ENCODE results near the gene SUCLG2.
A peak's percentile ranks its signal among the peaks of the same experiment; 100 is the strongest.
"Not testable (repeated sequence)": the region's sequence is repeated elsewhere in the genome, so short reads cannot be mapped to it uniquely, and the experiment has no call there.

Gene SUCLG2

GRCh38 chr3:67587301-67587700 lies 67.1 kb downstream of the SUCLG2 start:
- Histone ChIP-seq H3K4me3 (ENCODE audit: low read depth, low read length) (no peak overlapping the region), H3K9me3 (ENCODE audit: control insufficient read depth, insufficient read depth, low read depth, low read length) (no peaks in the 10 kb centered on the region), H3K36me3 (ENCODE audit: control insufficient read depth in 2 of 2, insufficient read depth in 1 of 2, low read length in 2 of 2) (no peaks in the 10 kb centered on the region), H3K4me1 (ENCODE audit: control insufficient read depth, insufficient read depth, low read length) (no peaks in the 10 kb centered on the region), H3K27ac (ENCODE audit: extremely low read depth, low read depth, low read length) (no peak overlapping the region)
- ChIA-PET CTCF (no interaction called here), POLR2A (no interaction called here)
- TF ChIP-seq ZNF10 (tag by site-specific recombination; IDR thresholded peaks at IDR 0.05): no peak
- no peak for TF ChIP-seq ZNF175 (tag by site-specific recombination; IDR thresholded peaks at IDR 0.05)
- no peak for TF ChIP-seq ZNF561 (tag by site-specific recombination; IDR thresholded peaks at IDR 0.05; ENCODE audit: borderline replicate concordance)
- TF ChIP-seq ZNF292 (tag by site-specific recombination; IDR thresholded peaks at IDR 0.05; ENCODE audit: borderline replicate concordance, low read depth): no peak
- TF ChIP-seq ZNF398 (tag by site-specific recombination; IDR thresholded peaks at IDR 0.05): no peak
- no peak for TF ChIP-seq GLIS1 (tag by site-specific recombination; IDR thresholded peaks at IDR 0.05)
- TF ChIP-seq ZNF518A (tag by site-specific recombination; conservative IDR thresholded peaks at IDR 0.05; ENCODE audit: low read depth): no peak
- no peak for TF ChIP-seq KLF16 (tag by site-specific recombination; IDR thresholded peaks at IDR 0.05)
- TF ChIP-seq ZNF621 (tag by site-specific recombination; IDR thresholded peaks at IDR 0.05): no peak
- no peak for TF ChIP-seq INSM2 (tag by site-specific recombination; IDR thresholded peaks at IDR 0.05)
- TF ChIP-seq ZFHX2 (tag by site-specific recombination; conservative IDR thresholded peaks at IDR 0.05): no peak
- TF ChIP-seq KLF10 (tag by site-specific recombination; IDR thresholded peaks at IDR 0.05): no peak

GRCh38 chr3:67584608-67585007 lies 69.8 kb downstream of the SUCLG2 start:
- H3K27ac ChIP-seq (ENCODE audit: extremely low read depth, low read depth, low read length); POLR2A ChIA-PET; H3K4me1 ChIP-seq (ENCODE audit: control insufficient read depth, insufficient read depth, low read length); CTCF ChIA-PET; H3K4me3 ChIP-seq (ENCODE audit: low read depth, low read length); H3K9me3 ChIP-seq (ENCODE audit: control insufficient read depth, insufficient read depth, low read depth, low read length); H3K36me3 ChIP-seq (ENCODE audit: control insufficient read depth in 2 of 2, insufficient read depth in 1 of 2, low read length in 2 of 2): not testable (repeated sequence)

- ChIA-PET CTCF (interaction anchor here (0.6 to 0.7 kb wide), 2 partner anchors 134 to 607 kb away, joined by 3 to 4 read pairs; no protein-coding TSS in a partner anchor), POLR2A (no interaction called here)
Measured at GRCh38 chr3:67580430-67581000, 73.9 kb downstream of the SUCLG2 start.

More at GRCh38 chr3:67580430-67581000, 73.9 kb downstream of the SUCLG2 start:
- H3K9me3 ChIP-seq (ENCODE audit: control insufficient read depth, insufficient read depth, low read depth, low read length): no peaks in the 10 kb centered on the region
- no peak overlapping the region for H3K27ac ChIP-seq (ENCODE audit: extremely low read depth, low read depth, low read length)
- no peak overlapping the region for H3K4me3 ChIP-seq (ENCODE audit: low read depth, low read length)
- H3K4me1 ChIP-seq (ENCODE audit: control insufficient read depth, insufficient read depth, low read length): no peaks in the 10 kb centered on the region
- no peaks in the 10 kb centered on the region for H3K36me3 ChIP-seq (ENCODE audit: control insufficient read depth in 2 of 2, insufficient read depth in 1 of 2, low read length in 2 of 2)
- TF ChIP-seq ZNF843 (tag by site-specific recombination; IDR thresholded peaks at IDR 0.05) (0 out of 2 replicates have a peak, but pooled peaks have one; percentile 16), PRDM6 (tag by site-specific recombination; IDR thresholded peaks at IDR 0.05) (peak; percentile 56), ZSCAN23 (tag by site-specific recombination; IDR thresholded peaks at IDR 0.05) (no peak)
